Measurements from ENCODE around the gene TMC7. TPM values are rescaled to one million over a fixed set of nuclear protein-coding genes. Genes with fewer than 3 reads are reported as not detected.

Gene TMC7
- total and polyA plus RNA-seq, 2 of the 13 experiments (the other 11 are each of a cell fraction or from before 2014, with no cell fraction given): 1.2 to 5.1 TPM

GRCh38 chr16:19110537-19111360 lies 127.0 kb downstream of the TMC7 start (continued):
- 0 out of 2 replicates have a peak, but pooled peaks have one; percentile 8 for TF ChIP-seq ZNF556 (CRISPR knock-in tag; IDR thresholded peaks at IDR 0.05; ENCODE audit: borderline replicate concordance)
- TF ChIP-seq BHLHE40 (IDR thresholded peaks at IDR 0.05; ENCODE audit: low read length): no peak
- TF ChIP-seq ZNF230 (CRISPR knock-in tag; IDR thresholded peaks at IDR 0.05): 0 out of 2 replicates have a peak, but pooled peaks have one; percentile 47
- TF ChIP-seq NFYB (CRISPR knock-in tag; IDR thresholded peaks at IDR 0.05): 0 out of 2 replicates have a peak, but pooled peaks have one; percentile 2
- no peak for TF ChIP-seq DNMT3B (CRISPR knock-in tag; conservative IDR thresholded peaks at IDR 0.05)
- peak; percentile 27 for TF ChIP-seq PHF5A (CRISPR knock-in tag; IDR thresholded peaks at IDR 0.05; ENCODE audit: low read depth, unreplicated experiment)
- no peak for TF ChIP-seq NR1H2 (CRISPR knock-in tag; IDR thresholded peaks at IDR 0.05; ENCODE audit: borderline replicate concordance, low read depth)
- no peak; the same call in 1 of the 2 replicates for TF ChIP-seq ZFX (CRISPR knock-in tag; IDR thresholded peaks at IDR 0.05; ENCODE audit: low read depth)
- no peak; the same call in 1 of the 2 replicates for TF ChIP-seq ZNF335 (CRISPR knock-in tag; IDR thresholded peaks at IDR 0.05)
- TF ChIP-seq MBNL3 (CRISPR knock-in tag; conservative IDR thresholded peaks at IDR 0.05): no peak
- 0 out of 2 replicates have a peak, but pooled peaks have one; percentile 26 for TF ChIP-seq ZNF704 (CRISPR knock-in tag; IDR thresholded peaks at IDR 0.05; ENCODE audit: borderline replicate concordance)
- TF ChIP-seq GFI1 (CRISPR knock-in tag; IDR thresholded peaks at IDR 0.05; ENCODE audit: borderline replicate concordance): peak; percentile 82
- TF ChIP-seq ARID4A (CRISPR knock-in tag; IDR thresholded peaks at IDR 0.05; ENCODE audit: borderline replicate concordance): no peak
- TF ChIP-seq HOMEZ (CRISPR knock-in tag; IDR thresholded peaks at IDR 0.05; ENCODE audit: low read depth): 0 out of 2 replicates have a peak, but pooled peaks have one; percentile 12
- no peak for TF ChIP-seq SMAD1 (CRISPR knock-in tag; IDR thresholded peaks at IDR 0.05; ENCODE audit: borderline replicate concordance, low read depth)
- no peak for TF ChIP-seq FOXC1 (CRISPR knock-in tag; IDR thresholded peaks at IDR 0.05; ENCODE audit: borderline replicate concordance)
- TF ChIP-seq ZFY (CRISPR knock-in tag; IDR thresholded peaks at IDR 0.05): peak; percentile 8; the same call in 1 of the 2 replicates
- no peak for TF ChIP-seq ZNF615 (CRISPR knock-in tag; IDR thresholded peaks at IDR 0.05; ENCODE audit: borderline replicate concordance)
- 0 out of 4 replicates have a peak, but pooled peaks of 1 of the 2 experiments have one; percentile 6 for TF ChIP-seq KLF16 (CRISPR knock-in tag; IDR thresholded peaks at IDR 0.05)
- no peak for TF ChIP-seq ZNF276 (CRISPR knock-in tag; IDR thresholded peaks at IDR 0.05; ENCODE audit: low read depth)
